ENCODE measurements around the gene SPECC1. TPM values are rescaled to one million over a fixed set of nuclear protein-coding genes. Genes with fewer than 3 reads are reported as not detected.

SPECC1 gene
- total and polyA plus RNA-seq, 9 of the 15 experiments (the other 6 are each of a cell fraction or from before 2014, with no cell fraction given) = 2.4 to 19.6 (median 14.7) TPM

DNA sequence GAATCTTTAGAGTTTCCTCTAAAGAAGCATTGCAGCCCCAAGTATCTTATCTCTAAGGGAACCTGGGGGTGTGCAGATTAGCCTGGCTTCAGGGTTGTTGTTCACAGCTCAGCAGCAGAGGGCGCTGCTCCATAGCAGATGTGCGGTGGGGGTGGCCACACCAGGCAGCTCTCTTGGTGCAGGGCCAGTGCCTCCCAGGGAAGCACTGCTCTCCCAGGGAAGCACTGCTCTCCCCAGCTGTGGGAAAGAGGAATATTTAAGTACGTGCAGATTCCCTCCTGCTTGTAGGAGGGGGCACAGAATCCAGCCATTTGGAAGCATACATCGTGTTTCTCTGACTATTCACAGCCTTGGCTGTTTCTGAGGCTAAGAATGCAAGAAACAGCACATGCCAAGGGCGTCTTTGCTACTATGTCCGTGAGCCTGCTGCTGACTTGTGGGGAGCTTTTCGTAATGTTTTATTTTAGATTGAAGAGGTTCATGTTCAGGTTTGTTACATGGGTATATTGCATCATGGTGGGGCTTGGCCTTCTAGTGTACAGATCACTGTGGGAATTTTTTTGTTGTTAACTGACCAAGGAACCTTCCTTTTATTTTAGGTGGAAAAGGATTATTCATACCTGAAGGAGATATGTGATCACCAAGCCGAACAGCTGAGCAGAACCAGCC lies 217.8 kb downstream of the SPECC1 start (continued):
- TF ChIP-seq ARID3B (CRISPR knock-in tag; IDR thresholded peaks at IDR 0.05; ENCODE audit: borderline replicate concordance) (no peak), SREBF1 (IDR thresholded peaks at IDR 0.05; ENCODE audit: borderline replicate concordance, low read depth, low read length) (no peak), ID3 (CRISPR knock-in tag; IDR thresholded peaks at IDR 0.05) (no peak), ID3 (tag; IDR thresholded peaks at IDR 0.05) (no peak), EWSR1 (IDR thresholded peaks at IDR 0.05; ENCODE audit: borderline replicate concordance, low read depth, partially characterized antibody) (no peak), MTA2 (IDR thresholded peaks at IDR 0.05; ENCODE audit: low read depth) (no peak), ZNF24 (IDR thresholded peaks at IDR 0.05) (no peak), ATF1 (CRISPR knock-in tag; IDR thresholded peaks at IDR 0.05) (no peak), ATF1 (tag; IDR thresholded peaks at IDR 0.05) (no peak), ILF3 (IDR thresholded peaks at IDR 0.05; ENCODE audit: borderline replicate concordance) (no peak), MXI1 (IDR thresholded peaks at IDR 0.05; ENCODE audit: low read depth, low read length) (no peak), NFIC (IDR thresholded peaks at IDR 0.05) (0 out of 2 replicates have a peak, but pooled peaks have one; percentile 21), ATF7 (IDR thresholded peaks at IDR 0.05) (no peak), ZNF75A (CRISPR knock-in tag; IDR thresholded peaks at IDR 0.05) (no peak), CBFA2T3 (IDR thresholded peaks at IDR 0.05) (peak; percentile 26), ZNF639 (CRISPR knock-in tag; conservative IDR thresholded peaks at IDR 0.05 in 1 of 2, IDR thresholded peaks at IDR 0.05 in 1 of 2) (no peak)
- TF ChIP-seq, protein P1, sequence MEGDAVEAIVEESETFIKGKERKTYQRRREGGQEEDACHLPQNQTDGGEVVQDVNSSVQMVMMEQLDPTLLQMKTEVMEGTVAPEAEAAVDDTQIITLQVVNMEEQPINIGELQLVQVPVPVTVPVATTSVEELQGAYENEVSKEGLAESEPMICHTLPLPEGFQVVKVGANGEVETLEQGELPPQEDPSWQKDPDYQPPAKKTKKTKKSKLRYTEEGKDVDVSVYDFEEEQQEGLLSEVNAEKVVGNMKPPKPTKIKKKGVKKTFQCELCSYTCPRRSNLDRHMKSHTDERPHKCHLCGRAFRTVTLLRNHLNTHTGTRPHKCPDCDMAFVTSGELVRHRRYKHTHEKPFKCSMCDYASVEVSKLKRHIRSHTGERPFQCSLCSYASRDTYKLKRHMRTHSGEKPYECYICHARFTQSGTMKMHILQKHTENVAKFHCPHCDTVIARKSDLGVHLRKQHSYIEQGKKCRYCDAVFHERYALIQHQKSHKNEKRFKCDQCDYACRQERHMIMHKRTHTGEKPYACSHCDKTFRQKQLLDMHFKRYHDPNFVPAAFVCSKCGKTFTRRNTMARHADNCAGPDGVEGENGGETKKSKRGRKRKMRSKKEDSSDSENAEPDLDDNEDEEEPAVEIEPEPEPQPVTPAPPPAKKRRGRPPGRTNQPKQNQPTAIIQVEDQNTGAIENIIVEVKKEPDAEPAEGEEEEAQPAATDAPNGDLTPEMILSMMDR (IDR thresholded peaks at IDR 0.05 in 2 of 3, conservative IDR thresholded peaks at IDR 0.05 in 1 of 3; ENCODE audit: insufficient read depth in 2 of 3, low read depth in 1 of 3, low read length in 3 of 3) = peak; percentile 83 to 90 (median 86)
- TF ChIP-seq, protein P2, sequence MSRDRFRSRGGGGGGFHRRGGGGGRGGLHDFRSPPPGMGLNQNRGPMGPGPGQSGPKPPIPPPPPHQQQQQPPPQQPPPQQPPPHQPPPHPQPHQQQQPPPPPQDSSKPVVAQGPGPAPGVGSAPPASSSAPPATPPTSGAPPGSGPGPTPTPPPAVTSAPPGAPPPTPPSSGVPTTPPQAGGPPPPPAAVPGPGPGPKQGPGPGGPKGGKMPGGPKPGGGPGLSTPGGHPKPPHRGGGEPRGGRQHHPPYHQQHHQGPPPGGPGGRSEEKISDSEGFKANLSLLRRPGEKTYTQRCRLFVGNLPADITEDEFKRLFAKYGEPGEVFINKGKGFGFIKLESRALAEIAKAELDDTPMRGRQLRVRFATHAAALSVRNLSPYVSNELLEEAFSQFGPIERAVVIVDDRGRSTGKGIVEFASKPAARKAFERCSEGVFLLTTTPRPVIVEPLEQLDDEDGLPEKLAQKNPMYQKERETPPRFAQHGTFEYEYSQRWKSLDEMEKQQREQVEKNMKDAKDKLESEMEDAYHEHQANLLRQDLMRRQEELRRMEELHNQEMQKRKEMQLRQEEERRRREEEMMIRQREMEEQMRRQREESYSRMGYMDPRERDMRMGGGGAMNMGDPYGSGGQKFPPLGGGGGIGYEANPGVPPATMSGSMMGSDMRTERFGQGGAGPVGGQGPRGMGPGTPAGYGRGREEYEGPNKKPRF (IDR thresholded peaks at IDR 0.05; ENCODE audit: low read depth, low read length) = no peak
- TF ChIP-seq, protein P3, sequence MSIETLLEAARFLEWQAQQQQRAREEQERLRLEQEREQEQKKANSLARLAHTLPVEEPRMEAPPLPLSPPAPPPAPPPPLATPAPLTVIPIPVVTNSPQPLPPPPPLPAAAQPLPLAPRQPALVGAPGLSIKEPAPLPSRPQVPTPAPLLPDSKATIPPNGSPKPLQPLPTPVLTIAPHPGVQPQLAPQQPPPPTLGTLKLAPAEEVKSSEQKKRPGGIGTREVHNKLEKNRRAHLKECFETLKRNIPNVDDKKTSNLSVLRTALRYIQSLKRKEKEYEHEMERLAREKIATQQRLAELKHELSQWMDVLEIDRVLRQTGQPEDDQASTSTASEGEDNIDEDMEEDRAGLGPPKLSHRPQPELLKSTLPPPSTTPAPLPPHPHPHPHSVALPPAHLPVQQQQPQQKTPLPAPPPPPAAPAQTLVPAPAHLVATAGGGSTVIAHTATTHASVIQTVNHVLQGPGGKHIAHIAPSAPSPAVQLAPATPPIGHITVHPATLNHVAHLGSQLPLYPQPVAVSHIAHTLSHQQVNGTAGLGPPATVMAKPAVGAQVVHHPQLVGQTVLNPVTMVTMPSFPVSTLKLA (conservative IDR thresholded peaks at IDR 0.05) = 0 out of 4 replicates have a peak, but pooled peaks of 1 of the 2 experiments have one; percentile 18
